Right ventricle myocardium superior (tissue), 1 donor: ENCODE data around the gene ZNF710. TPM values are rescaled to one million over a fixed set of nuclear protein-coding genes. Genes with fewer than 3 reads are reported as not detected.

ENCODE experiments used
- ATAC-seq: fragments of 200-7000 bp; cut with Tn5 transposase; one replicate; pipeline ENCODE4 v1.9.1; 2020; ENCODE audit warnings: mild to moderate bottlenecking; ENCODE audit not compliant: poor library complexity
- DNase-seq: peaks from one replicate; pipeline ENCODE4 v3.0.0-alpha.2; 2020
- intact Hi-C: fragments of 100-400 bp; cut with DNase I; formaldehyde crosslinking; loops from one replicate; pipeline ENCODE4 v1.11.2; 2022
- total RNA-seq: library from RNA; stranded (reverse); fragmentation: NEBNext Ultra II Directional; extraction: Animal tissue kit (Norgen Biotek cat#: 25700); gene quantifications from one replicate; pipeline ENCODE4 v1.2.1, GENCODE V29; 2021
- donor health status: DM: no; HTN: yes; CAD: no; lungs with severe emphysema.

ZNF710 gene
- total RNA-seq, 1 donor from 2014 or later: 4.9 TPM

GRCh38 chr15:90047956-90048575 lies 46.9 kb downstream of the ZNF710 start:
- DNase-seq (peak; percentile 39), ATAC-seq (no peak)
- intact Hi-C loops: no loop called here

- no peak for ATAC-seq
- intact Hi-C loops: no loop called here
- DNase-seq: peak; percentile 10
Measured at GRCh38 chr15:90049030-90049429, 47.9 kb downstream of the ZNF710 start.

- ATAC-seq (peak; percentile 48), DNase-seq (peak; percentile 41)
- intact Hi-C loops: no loop called here
Measured at GRCh38 chr15:90049666-90050604, 48.8 kb downstream of the ZNF710 start.

- ATAC-seq (no peak), DNase-seq (no peak)
- intact Hi-C loops: no loop called here
Measured at GRCh38 chr15:90051874-90052273, 50.8 kb downstream of the ZNF710 start.

GRCh38 chr15:90053685-90054466 lies 52.8 kb downstream of the ZNF710 start:
- intact Hi-C loops: no loop called here
- DNase-seq: no peak
- ATAC-seq: no peak

- intact Hi-C loops: no loop called here
- DNase-seq: no peak
- ATAC-seq: no peak
Measured at GRCh38 chr15:90054618-90055097, 53.5 kb downstream of the ZNF710 start.

GRCh38 chr15:90055182-90055581 lies 54.1 kb downstream of the ZNF710 start:
- ATAC-seq (no peak), DNase-seq (no peak)
- intact Hi-C loops: no loop called here

- DNase-seq: no peak
- ATAC-seq: no peak
- intact Hi-C loops: no loop called here
Measured at GRCh38 chr15:90056529-90056928, 55.4 kb downstream of the ZNF710 start.

GRCh38 chr15:90058308-90058707 lies 57.2 kb downstream of the ZNF710 start:
- DNase-seq: no peak
- intact Hi-C loops: no loop called here
- no peak for ATAC-seq

- no peak for DNase-seq
- intact Hi-C loops: no loop called here
Measured at GRCh38 chr15:90058775-90059174, 57.7 kb downstream of the ZNF710 start.

GRCh38 chr15:90059208-90059985 lies 58.3 kb downstream of the ZNF710 start:
- peak; percentile 69 for ATAC-seq
- intact Hi-C loops: no loop called here
- peak; percentile 87 for DNase-seq

More at GRCh38 chr15:90058775-90059174, 57.7 kb downstream of the ZNF710 start:
- no peak for ATAC-seq

GRCh38 chr15:90060797-90061196 lies 59.7 kb downstream of the ZNF710 start:
- DNase-seq (no peak), ATAC-seq (no peak)
- intact Hi-C loops: no loop called here

GRCh38 chr15:90062023-90062442 lies 60.9 kb downstream of the ZNF710 start:
- intact Hi-C loops: no loop called here
- ATAC-seq (no peak), DNase-seq (peak; percentile 63)

GRCh38 chr15:90062462-90062932 lies 61.4 kb downstream of the ZNF710 start:
- intact Hi-C loops: no loop called here
- no peak for ATAC-seq
- DNase-seq: no peak

GRCh38 chr15:90062973-90063769 lies 62.0 kb downstream of the ZNF710 start:
- DNase-seq (no peak), ATAC-seq (no peak)
- intact Hi-C loops: no loop called here

GRCh38 chr15:90063770-90064247 lies 62.7 kb downstream of the ZNF710 start:
- DNase-seq (peak; percentile 67), ATAC-seq (peak; percentile 22)
- intact Hi-C loops: no loop called here

- ATAC-seq (peak; percentile 75), DNase-seq (peak; percentile 88)
- intact Hi-C loops: no loop called here
Measured at GRCh38 chr15:90064911-90065681, 64.0 kb downstream of the ZNF710 start.
